Endodermal cell (in vitro differentiated cells): ENCODE measurements around the gene ARHGAP27. TPM values are rescaled to one million over a fixed set of nuclear protein-coding genes. Genes with fewer than 3 reads are reported as not detected.
"Not testable (repeated sequence)": the region's sequence is repeated elsewhere in the genome, so short reads cannot be mapped to it uniquely, and the experiment has no call there.

ENCODE experiments used
- DNase-seq: peaks from one replicate; pipeline ENCODE4 v3.0.0-alpha.2; 2017
- H3K27ac ChIP-seq: 2 replicates; pipeline ENCODE4 v1.5.1; 2013; ENCODE audit warnings: mild to moderate bottlenecking, low read depth, low read length, moderate library complexity
- H3K27me3 ChIP-seq: 2 replicates; pipeline ENCODE4 v1.6.1; 2013; ENCODE audit warnings: mild to moderate bottlenecking, low read length, moderate library complexity; ENCODE audit not compliant: insufficient read depth, control insufficient read depth, poor library complexity, severe bottlenecking
- H3K36me3 ChIP-seq: 2 replicates; pipeline ENCODE4 v1.7.0; 2013; ENCODE audit warnings: mild to moderate bottlenecking, low read length, moderate library complexity; ENCODE audit not compliant: control insufficient read depth, insufficient read depth
- H3K4me1 ChIP-seq: one replicate; pipeline ENCODE4 v1.7.0; 2013; ENCODE audit warnings: low read length; ENCODE audit not compliant: control insufficient read depth, insufficient read depth
- H3K4me3 ChIP-seq: 2 replicates; pipeline ENCODE4 v1.5.1; 2013; ENCODE audit warnings: mild to moderate bottlenecking, low read length, moderate library complexity
- H3K9ac ChIP-seq: 2 replicates; pipeline ENCODE4 v1.6.1; 2013; ENCODE audit warnings: mild to moderate bottlenecking, low read length, moderate library complexity; ENCODE audit not compliant: poor library complexity, severe bottlenecking; ENCODE audit errors: extremely low read depth
- H3K9me3 ChIP-seq: 2 replicates; pipeline ENCODE4 v1.6.1; 2013; ENCODE audit warnings: mild to moderate bottlenecking, low read length, moderate library complexity; ENCODE audit not compliant: control insufficient read depth
- H3K27ac Mint-ChIP-seq: 2 replicates; pipeline ENCODE4 v1.8.0; 2020; ENCODE audit warnings: mixed read lengths
- H3K27me3 Mint-ChIP-seq: 2 replicates; pipeline ENCODE4 v1.8.0; 2021; ENCODE audit warnings: mild to moderate bottlenecking, mixed read lengths; ENCODE audit not compliant: insufficient read depth
- H3K36me3 Mint-ChIP-seq: 2 replicates; pipeline ENCODE4 v1.8.0; 2020; ENCODE audit warnings: low read depth, mixed read lengths
- H3K4me1 Mint-ChIP-seq: 2 replicates; pipeline ENCODE4 v1.8.0; 2020; ENCODE audit warnings: mixed read lengths
- H3K4me3 Mint-ChIP-seq: 2 replicates; pipeline ENCODE4 v1.8.0; 2020; ENCODE audit warnings: mild to moderate bottlenecking, moderate library complexity, mixed read lengths
- H3K9me3 Mint-ChIP-seq: 2 replicates; pipeline ENCODE4 v1.8.0; 2020; ENCODE audit warnings: mild to moderate bottlenecking, mixed read lengths
- CTCF ChIP-seq: fragments of 200-600 bp; sonication (generic); conservative IDR thresholded peaks from 2 replicates; pipeline ENCODE4 v1.5.0; 2021; ENCODE audit warnings: antibody characterized with exemption, mild to moderate bottlenecking
- WGBS, 2 experiments: methylation state at CpG; one replicate each; pipeline versions ENCODE4 v1.1.5 to v1.1.7; 2013; ENCODE audit warnings: missing lambda C conversion rate in 2 of 2, mixed read lengths in 1 of 2; ENCODE audit not compliant: insufficient coverage in 1 of 2, insufficient read length in 1 of 2; 5-methylcytosine and 5-hydroxymethylcytosine counted together
- total RNA-seq, 2 donors: library from RNA; stranded (reverse); fragmentation: NEBNext Ultra II Directional in 1 of 2; extraction: Animal tissue kit (Norgen Biotek cat#: 25700) in 1 of 2; gene quantifications; 2 replicates in 1 of 2; 3 replicates in 1 of 2; pipeline ENCODE4 v1.2.1, GENCODE V29; 2021

Gene ARHGAP27
- total RNA-seq, 2 donors from 2014 or later = 16.4 to 20.6 TPM

GRCh38 chr17:45451131-45451530 is 18.5 kb upstream of the ARHGAP27 start:
- no peak overlapping the region for H3K4me3 ChIP-seq
- Mint-ChIP-seq H3K36me3 (peaks cover 3% of the 10 kb centered on the region), H3K9me3 (no peaks in the 10 kb centered on the region), H3K27ac (no peak overlapping the region), H3K27me3 (no peaks in the 10 kb centered on the region), H3K4me1 (no peaks in the 10 kb centered on the region), H3K4me3 (no peak overlapping the region)
- DNase-seq = peak; percentile 74
- no peak overlapping the region for H3K27ac ChIP-seq
- no peaks in the 10 kb centered on the region for H3K27me3 ChIP-seq
- no peaks in the 10 kb centered on the region for H3K36me3 ChIP-seq
- no peak overlapping the region for H3K9ac ChIP-seq
- H3K4me1 ChIP-seq = no peaks in the 10 kb centered on the region
- H3K9me3 ChIP-seq = no peaks in the 10 kb centered on the region
- WGBS, 2 experiments = 84 to 100% methylated on average over 3 to 8 of the region's 8 CpGs
- TF ChIP-seq CTCF = peak; percentile 51

GRCh38 chr17:45449708-45450329 is 17.1 kb upstream of the ARHGAP27 start:
- H3K27ac ChIP-seq, H3K36me3 ChIP-seq, H3K9me3 Mint-ChIP-seq, H3K4me1 ChIP-seq, H3K27me3 Mint-ChIP-seq, H3K4me3 Mint-ChIP-seq, H3K9me3 ChIP-seq, H3K4me3 ChIP-seq, H3K9ac ChIP-seq, DNase-seq, H3K36me3 Mint-ChIP-seq, H3K27ac Mint-ChIP-seq, H3K4me1 Mint-ChIP-seq, H3K27me3 ChIP-seq: not testable (repeated sequence)
- 86 to 88% methylated on average over 1 of the region's 1 CpG for WGBS, 2 experiments

- H3K9ac ChIP-seq, H3K27me3 Mint-ChIP-seq, H3K27ac ChIP-seq, H3K27ac Mint-ChIP-seq, H3K4me1 ChIP-seq, H3K4me1 Mint-ChIP-seq, H3K4me3 ChIP-seq, H3K9me3 Mint-ChIP-seq, DNase-seq, H3K36me3 ChIP-seq, H3K4me3 Mint-ChIP-seq, H3K27me3 ChIP-seq, H3K36me3 Mint-ChIP-seq, H3K9me3 ChIP-seq: not testable (repeated sequence)
- WGBS, 2 experiments = 92 to 93% methylated on average over 1 of the region's 1 CpG
These were observed 16.6 kb upstream of the ARHGAP27 start for GRCh38 chr17:45449260-45449659.

- not testable (repeated sequence) for H3K36me3 ChIP-seq, H3K27me3 Mint-ChIP-seq, H3K4me1 ChIP-seq, H3K9ac ChIP-seq, H3K27me3 ChIP-seq, DNase-seq, H3K9me3 ChIP-seq, H3K27ac Mint-ChIP-seq, H3K36me3 Mint-ChIP-seq, H3K4me3 ChIP-seq, H3K9me3 Mint-ChIP-seq, H3K4me3 Mint-ChIP-seq, H3K27ac ChIP-seq, H3K4me1 Mint-ChIP-seq
- no CpG with 5 or more reads among the region's 1 CpG for WGBS, 2 experiments
These were observed 15.8 kb upstream of the ARHGAP27 start for GRCh38 chr17:45448483-45448882.

GRCh38 chr17:45448066-45448465 is 15.4 kb upstream of the ARHGAP27 start:
- H3K9ac ChIP-seq, H3K27me3 Mint-ChIP-seq, H3K9me3 Mint-ChIP-seq, H3K27ac ChIP-seq, H3K4me3 ChIP-seq, H3K4me1 Mint-ChIP-seq, H3K36me3 ChIP-seq, H3K4me1 ChIP-seq, H3K27ac Mint-ChIP-seq, H3K9me3 ChIP-seq, DNase-seq, H3K36me3 Mint-ChIP-seq, H3K27me3 ChIP-seq, H3K4me3 Mint-ChIP-seq: not testable (repeated sequence)
- WGBS, 2 experiments = 94 to 100% methylated on average over 2 to 5 of the region's 7 CpGs

GRCh38 chr17:45447650-45448049 is 15.0 kb upstream of the ARHGAP27 start:
- not testable (repeated sequence) for H3K9me3 ChIP-seq, H3K4me3 Mint-ChIP-seq, H3K4me1 ChIP-seq, H3K4me3 ChIP-seq, H3K27ac Mint-ChIP-seq, H3K36me3 ChIP-seq, H3K27ac ChIP-seq, DNase-seq, H3K27me3 ChIP-seq, H3K36me3 Mint-ChIP-seq, H3K4me1 Mint-ChIP-seq, H3K9ac ChIP-seq, H3K9me3 Mint-ChIP-seq, H3K27me3 Mint-ChIP-seq
- WGBS, 2 experiments = 91 to 92% methylated on average over 7 to 12 of the region's 14 CpGs
